Sigmoid colon (tissue), 7 donors: ENCODE measurements around the gene PP2D1. TPM values are rescaled to one million over a fixed set of nuclear protein-coding genes. Genes with fewer than 3 reads are reported as not detected.
A peak's percentile ranks its signal among the peaks of the same experiment; 100 is the strongest.

Source experiments
- DNase-seq: peaks from one replicate; pipeline ENCODE4 v3.0.0-alpha.2; 2019
- H3K27ac ChIP-seq, 4 donors: fragments of 200-600 bp; sonication (generic); one replicate each; pipeline ENCODE4 v1.5.1; 2016 to 2019; ENCODE audit warnings: mild to moderate bottlenecking in 1 of 4
- H3K27me3 ChIP-seq, 3 donors: fragments of 200-600 bp; sonication (generic); one replicate each; pipeline ENCODE4 v1.5.1; 2019; ENCODE audit warnings: mild to moderate bottlenecking in 1 of 3
- H3K36me3 ChIP-seq, 4 donors: fragments of 200-600 bp; sonication (generic); one replicate each; pipeline ENCODE4 v1.5.1; 2016 to 2019
- H3K4me1 ChIP-seq, 4 donors: fragments of 200-600 bp; sonication (generic); one replicate each; pipeline ENCODE4 v1.5.1; 2017 to 2019
- H3K4me3 ChIP-seq, 4 donors: fragments of 200-600 bp; sonication (generic); one replicate each; pipeline ENCODE4 v1.5.1; 2017 to 2019; ENCODE audit warnings: mild to moderate bottlenecking in 2 of 4, moderate library complexity in 1 of 4
- H3K9me3 ChIP-seq, 4 donors: fragments of 200-600 bp in 3 of 4; sonication (generic) in 3 of 4; one replicate each; pipeline versions ENCODE4 v1.5.1 to v1.6.1; 2013 to 2019
- CTCF ChIP-seq, 4 experiments: fragments of 450-650 bp in 3 of 4; fragments of 200-600 bp in 1 of 4; IDR thresholded peaks; one replicate each; pipeline ENCODE4 v1.5.1; 2016 to 2019; ENCODE audit warnings: antibody characterized with exemption in 4 of 4, mild to moderate bottlenecking in 3 of 4, moderate library complexity in 2 of 4
- EP300 ChIP-seq, 4 donors: sonication (generic); formaldehyde crosslinking; IDR thresholded peaks; one replicate each; pipeline ENCODE4 v1.6.1; 2017; ENCODE audit warnings: antibody characterized with exemption in 4 of 4
- POLR2A ChIP-seq, 2 donors: fragments of 450-650 bp; IDR thresholded peaks; one replicate each; pipeline ENCODE4 v1.6.1; 2016; ENCODE audit warnings: antibody characterized with exemption in 2 of 2, mild to moderate bottlenecking in 2 of 2, moderate library complexity in 2 of 2
- POLR2AphosphoS5 ChIP-seq, 4 donors: sonication (generic); formaldehyde crosslinking; IDR thresholded peaks; one replicate each; pipeline ENCODE4 v1.6.1; 2017; ENCODE audit warnings: antibody characterized with exemption in 4 of 4
- WGBS, 2 donors: extraction: QIAGEN DNeasy Blood & Tissue Kit; methylation state at CpG; one replicate each; pipeline ENCODE4 v1.1.7; 2013; 5-methylcytosine and 5-hydroxymethylcytosine counted together
- intact Hi-C: fragments of 100-400 bp; cut with DNase I; formaldehyde crosslinking; loops from one replicate; pipeline ENCODE4 v1.15.1; 2023
- polyA plus RNA-seq, 3 donors: library from polyadenylated mRNA; stranded (reverse); fragments of 200-250 nt; gene quantifications; one replicate each; pipeline ENCODE4 v1.2.3, GENCODE V29; 2013
- total RNA-seq, 4 donors: library from RNA; depleted of rRNA; stranded (reverse); fragments of >200 nt; gene quantifications; one replicate each; pipeline ENCODE4 v1.1.0, GENCODE V29; 2016
- donor health status: healthy with polysubstance abuse.
- donor health status: Bipolar disorder and iron deficiency.
- donor health status: healthy.

The PP2D1 gene
- total and polyA plus RNA-seq, 7 donors = not detected

- Histone ChIP-seq H3K4me1 (peaks cover 0 to 56% (median 16%) of the 10 kb centered on the region in 4 donors), H3K27ac (no peak overlapping the region), H3K4me3 (no peak overlapping the region), H3K9me3 (no peaks in the 10 kb centered on the region), H3K36me3 (peaks cover 0 to 51% (median 2%) of the 10 kb centered on the region in 4 donors), H3K27me3 (no peaks in the 10 kb centered on the region)
- 92 to 93% methylated on average over 4 of the region's 4 CpGs for WGBS, 2 donors
- TF ChIP-seq POLR2AphosphoS5 (IDR thresholded peaks at IDR 0.05) (no peak), CTCF (IDR thresholded peaks at IDR 0.05) (no peak), POLR2A (IDR thresholded peaks at IDR 0.05) (no peak), EP300 (IDR thresholded peaks at IDR 0.05) (no peak)
- no peak for DNase-seq
- intact Hi-C loops = loop anchor here (5.0 kb wide), 1 partner anchor 68 kb away; no protein-coding TSS in a partner anchor
These were observed 57.4 kb downstream of the PP2D1 start for GRCh38 chr3:19954676-19955075.

GRCh38 chr3:19950316-19950715 is 61.7 kb downstream of the PP2D1 start:
- Histone ChIP-seq H3K27ac (no peak overlapping the region), H3K27me3 (no peaks in the 10 kb centered on the region), H3K36me3 (peaks cover 0 to 45% (median under 1%) of the 10 kb centered on the region in 4 donors), H3K4me3 (no peak overlapping the region), H3K9me3 (no peaks in the 10 kb centered on the region), H3K4me1 (peaks cover 0 to 59% (median 18%) of the 10 kb centered on the region in 4 donors)
- no peak for TF ChIP-seq POLR2A (IDR thresholded peaks at IDR 0.05)
- no peak for TF ChIP-seq CTCF (IDR thresholded peaks at IDR 0.05)
- TF ChIP-seq POLR2AphosphoS5 (IDR thresholded peaks at IDR 0.05) = no peak
- TF ChIP-seq EP300 (IDR thresholded peaks at IDR 0.05) = no peak
- WGBS, 2 donors = 83 to 87% methylated on average over 2 of the region's 2 CpGs
- DNase-seq = no peak
- intact Hi-C loops = loop anchor here (5.0 kb wide), 1 partner anchor 72 kb away; no protein-coding TSS in a partner anchor

- 0 to 6% methylated on average over 2 of the region's 2 CpGs for WGBS, 2 donors
- no peaks in the 10 kb centered on the region for H3K9me3 ChIP-seq
- intact Hi-C loops = loop anchor here (5.0 kb wide), 2 partner anchors 61 to 194 kb away; no protein-coding TSS in a partner anchor
These were observed 63.9 kb downstream of the PP2D1 start for GRCh38 chr3:19948226-19948591.

GRCh38 chr3:19947549-19948225 is 64.4 kb downstream of the PP2D1 start:
- TF ChIP-seq EP300 (IDR thresholded peaks at IDR 0.05) (no peak), CTCF (IDR thresholded peaks at IDR 0.05) (no peak), POLR2A (IDR thresholded peaks at IDR 0.05) (no peak), POLR2AphosphoS5 (IDR thresholded peaks at IDR 0.05) (no peak)
- Histone ChIP-seq H3K27me3 (no peaks in the 10 kb centered on the region), H3K4me3 (peak overlapping the region; percentile 70 to 100 (median 94)), H3K9me3 (no peaks in the 10 kb centered on the region), H3K27ac (peak overlapping the region; percentile 94 to 100 (median 98)), H3K4me1 (peaks cover 0 to 44% (median 18%) of the 10 kb centered on the region in 4 donors), H3K36me3 (peaks cover 0 to 18% (median 0%) of the 10 kb centered on the region in 4 donors)
- intact Hi-C loops = loop anchor here (1.0 to 5.0 kb wide), 3 partner anchors 60 to 195 kb away; no protein-coding TSS in a partner anchor
- DNase-seq = peak; percentile 76
- 0 to 1% methylated on average over 30 of the region's 30 CpGs for WGBS, 2 donors

More at GRCh38 chr3:19948226-19948591, 63.9 kb downstream of the PP2D1 start:
- peak overlapping the region; percentile 70 to 100 (median 94) for H3K4me3 ChIP-seq
- no peak for TF ChIP-seq POLR2A (IDR thresholded peaks at IDR 0.05)
- TF ChIP-seq CTCF (IDR thresholded peaks at IDR 0.05) = no peak
- no peak for TF ChIP-seq EP300 (IDR thresholded peaks at IDR 0.05)
- TF ChIP-seq POLR2AphosphoS5 (IDR thresholded peaks at IDR 0.05) = no peak
- peak overlapping the region; percentile 94 to 100 (median 98) for H3K27ac ChIP-seq
- H3K36me3 ChIP-seq = peaks cover 0 to 24% (median 0%) of the 10 kb centered on the region in 4 donors
- DNase-seq = no peak
- H3K27me3 ChIP-seq = no peaks in the 10 kb centered on the region
- peaks cover 0 to 48% (median 18%) of the 10 kb centered on the region in 4 donors for H3K4me1 ChIP-seq
